Smooth muscle cell (in vitro differentiated cells): Measurements from ENCODE around the gene ATG16L1. TPM values are rescaled to one million over a fixed set of nuclear protein-coding genes. Genes with fewer than 3 reads are reported as not detected.

Source experiments
- DNase-seq: peaks from one replicate; lab custom pipeline; 2025; ENCODE audit not compliant: unreplicated experiment; lab: John Stamatoyannopoulos, UW
- H2AFZ ChIP-seq: fragments of 200-600 bp; sonication (generic); 2 replicates; pipeline ENCODE4 v1.6.0; 2016; ENCODE audit warnings: antibody characterized with exemption, low read depth, mild to moderate bottlenecking
- H3F3A ChIP-seq: fragments of 200-600 bp; sonication (generic); 2 replicates; pipeline ENCODE4 v1.6.0; 2017; ENCODE audit warnings: antibody characterized with exemption, low read depth
- H3K27ac ChIP-seq: fragments of 200-600 bp; sonication (generic); 2 replicates; pipeline ENCODE4 v1.5.1; 2016; ENCODE audit warnings: low read depth, mild to moderate bottlenecking
- H3K27me3 ChIP-seq: fragments of 200-600 bp; sonication (generic); 2 replicates; pipeline ENCODE4 v1.6.1; 2016; ENCODE audit warnings: low read depth, mild to moderate bottlenecking
- H3K36me3 ChIP-seq: fragments of 200-600 bp; sonication (generic); 2 replicates; pipeline ENCODE4 v1.5.1; 2016; ENCODE audit warnings: low read depth
- H3K4me1 ChIP-seq: fragments of 200-600 bp; sonication (generic); 2 replicates; pipeline ENCODE4 v1.5.1; 2016; ENCODE audit warnings: low read depth
- H3K4me2 ChIP-seq: fragments of 200-600 bp; sonication (generic); 2 replicates; pipeline ENCODE4 v1.6.0; 2016; ENCODE audit warnings: mild to moderate bottlenecking
- H3K4me3 ChIP-seq: fragments of 200-600 bp; sonication (generic); 2 replicates; pipeline ENCODE4 v1.5.1; 2016; ENCODE audit warnings: mild to moderate bottlenecking
- H3K79me2 ChIP-seq: fragments of 200-600 bp; sonication (generic); 2 replicates; pipeline ENCODE4 v1.6.0; 2016; ENCODE audit warnings: low read depth, mild to moderate bottlenecking
- H3K9ac ChIP-seq: fragments of 200-600 bp; sonication (generic); 2 replicates; pipeline ENCODE4 v1.6.0; 2016; ENCODE audit warnings: low read depth
- H3K9me3 ChIP-seq: fragments of 200-600 bp; sonication (generic); replicated peaks from 2 replicates; pipeline ENCODE4 v1.5.1; 2016; ENCODE audit warnings: low read depth
- H4K20me1 ChIP-seq: fragments of 200-600 bp; sonication (generic); 2 replicates; pipeline ENCODE4 v1.6.0; 2016; ENCODE audit warnings: low read depth
- CTCF ChIP-seq: fragments of 200-600 bp; sonication (generic); IDR thresholded peaks from 2 replicates; pipeline ENCODE4 v1.5.1; 2017; ENCODE audit warnings: borderline replicate concordance, mild to moderate bottlenecking, antibody characterized with exemption; ENCODE audit not compliant: insufficient read depth, poor library complexity, severe bottlenecking
- WGBS: methylation state at CpG from one replicate; pipeline ENCODE4 v1.1.7; 2016; ENCODE audit warnings: low lambda C conversion rate; 5-methylcytosine and 5-hydroxymethylcytosine counted together
- polyA plus RNA-seq: library from polyadenylated mRNA; unstranded; fragments of >200 nt; fragmentation: Nextera tagmentation; extraction: Ambion mirVana; gene quantifications from 2 replicates; pipeline ENCODE4 v1.2.1, GENCODE V29; 2016
- total RNA-seq: library from RNA; depleted of rRNA; stranded (reverse); fragments of >200 nt; gene quantifications from 2 replicates; pipeline ENCODE4 v1.2.3, GENCODE V29; 2014

The ATG16L1 gene
- total and polyA plus RNA-seq, 2 experiments from 2014 or later: 12.5 to 26.4 TPM

GRCh38 chr2:233290051-233290845 is 38.8 kb downstream of the ATG16L1 start:
- H3F3A ChIP-seq: no peaks in the 10 kb centered on the region
- no peaks in the 10 kb centered on the region for H3K79me2 ChIP-seq
- no peaks in the 10 kb centered on the region for H3K9me3 ChIP-seq
- H3K9ac ChIP-seq: no peak overlapping the region
- H2AFZ ChIP-seq: no peak overlapping the region
- H3K27me3 ChIP-seq: no peaks in the 10 kb centered on the region
- no peak for TF ChIP-seq CTCF
- no peak overlapping the region for H3K4me2 ChIP-seq
- H4K20me1 ChIP-seq: peaks cover 5% of the 10 kb centered on the region
- DNase-seq: no peak
- H3K36me3 ChIP-seq: peaks cover 17% of the 10 kb centered on the region
- H3K27ac ChIP-seq: no peak overlapping the region
- no peaks in the 10 kb centered on the region for H3K4me1 ChIP-seq
- H3K4me3 ChIP-seq: no peak overlapping the region
- 96% methylated on average over 10 of the region's 10 CpGs for WGBS

- no peak for DNase-seq
- 90% methylated on average over 5 of the region's 5 CpGs for WGBS
- no peak overlapping the region for H2AFZ ChIP-seq
- no peak overlapping the region for H3K4me3 ChIP-seq
- H3K4me1 ChIP-seq: no peaks in the 10 kb centered on the region
- no peaks in the 10 kb centered on the region for H3K9me3 ChIP-seq
- no peak overlapping the region for H3K9ac ChIP-seq
- H3F3A ChIP-seq: no peaks in the 10 kb centered on the region
- no peak for TF ChIP-seq CTCF
- H3K36me3 ChIP-seq: peaks cover 15% of the 10 kb centered on the region
- no peak overlapping the region for H3K27ac ChIP-seq
- H3K79me2 ChIP-seq: no peaks in the 10 kb centered on the region
- H3K4me2 ChIP-seq: no peak overlapping the region
- H3K27me3 ChIP-seq: no peaks in the 10 kb centered on the region
- H4K20me1 ChIP-seq: no peaks in the 10 kb centered on the region
Observed at GRCh38 chr2:233295891-233296290, 44.4 kb downstream of the ATG16L1 start.

GRCh38 chr2:233297076-233297475 is 45.6 kb downstream of the ATG16L1 start:
- H2AFZ ChIP-seq: no peak overlapping the region
- H3K36me3 ChIP-seq: peaks cover 9% of the 10 kb centered on the region
- no peaks in the 10 kb centered on the region for H3K9me3 ChIP-seq
- no peaks in the 10 kb centered on the region for H3K27me3 ChIP-seq
- no peaks in the 10 kb centered on the region for H3F3A ChIP-seq
- no peaks in the 10 kb centered on the region for H3K4me1 ChIP-seq
- H4K20me1 ChIP-seq: no peaks in the 10 kb centered on the region
- 93% methylated on average over 7 of the region's 7 CpGs for WGBS
- no peak for DNase-seq
- no peak overlapping the region for H3K4me3 ChIP-seq
- H3K4me2 ChIP-seq: no peak overlapping the region
- TF ChIP-seq CTCF: no peak
- no peak overlapping the region for H3K27ac ChIP-seq
- no peaks in the 10 kb centered on the region for H3K79me2 ChIP-seq
- H3K9ac ChIP-seq: no peak overlapping the region

- Histone ChIP-seq H3F3A (no peaks in the 10 kb centered on the region), H3K9me3 (no peaks in the 10 kb centered on the region), H2AFZ (no peak overlapping the region), H3K4me2 (no peak overlapping the region), H3K79me2 (no peaks in the 10 kb centered on the region), H3K9ac (no peak overlapping the region), H3K4me1 (no peaks in the 10 kb centered on the region), H3K27me3 (no peaks in the 10 kb centered on the region), H4K20me1 (no peaks in the 10 kb centered on the region), H3K4me3 (no peak overlapping the region), H3K36me3 (no peaks in the 10 kb centered on the region), H3K27ac (no peak overlapping the region)
- 96% methylated on average over 4 of the region's 4 CpGs for WGBS
- DNase-seq: no peak
- TF ChIP-seq CTCF: no peak
Observed at GRCh38 chr2:233300401-233300800, 48.9 kb downstream of the ATG16L1 start.
